ENCODE results near the gene LIX1.
"Not testable (repeated sequence)": the region's sequence is repeated elsewhere in the genome, so short reads cannot be mapped to it uniquely, and the experiment has no call there.

LIX1 gene

DNA sequence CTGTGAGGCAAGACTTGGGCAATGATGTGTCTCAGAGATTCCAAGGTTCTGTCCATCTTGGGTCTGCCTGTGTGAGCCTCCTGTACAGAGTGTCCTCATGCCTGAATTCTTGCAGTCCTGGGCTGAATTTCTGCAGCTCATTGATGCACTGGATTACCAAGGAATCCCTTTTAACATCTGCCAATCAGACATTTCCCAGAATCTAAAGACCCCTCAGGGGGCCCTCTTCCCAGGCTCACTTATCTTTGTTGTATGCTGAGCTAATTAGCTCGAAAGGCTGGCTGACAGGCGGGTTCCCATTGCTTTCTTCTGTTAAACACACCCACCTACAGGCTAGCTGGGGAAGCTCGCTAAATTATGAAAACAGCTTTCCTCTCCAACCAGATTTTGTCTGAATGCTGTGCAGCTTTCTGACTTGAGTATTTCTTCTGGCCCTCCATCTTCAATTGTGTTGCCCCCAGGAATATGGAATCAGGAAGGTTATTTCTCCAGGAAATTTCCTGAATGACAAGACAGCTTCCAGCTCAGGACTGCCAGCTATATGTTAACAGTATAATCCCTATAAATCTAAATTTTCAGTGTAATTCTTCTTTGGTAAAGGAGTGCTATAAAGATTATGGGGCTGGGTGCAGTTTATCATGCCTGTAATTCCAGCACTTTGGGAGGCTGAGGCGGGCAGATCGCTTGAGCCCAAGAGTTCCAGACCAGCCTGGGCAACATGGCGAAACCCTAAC is at the start of gene LIX1:
LIX1 (minus strand) TSS at position 91 of the 734 bp plus-strand sequence; CDS start at position 56, 35 bp downstream.
- peak; percentile 31 for DNase-seq

DNA sequence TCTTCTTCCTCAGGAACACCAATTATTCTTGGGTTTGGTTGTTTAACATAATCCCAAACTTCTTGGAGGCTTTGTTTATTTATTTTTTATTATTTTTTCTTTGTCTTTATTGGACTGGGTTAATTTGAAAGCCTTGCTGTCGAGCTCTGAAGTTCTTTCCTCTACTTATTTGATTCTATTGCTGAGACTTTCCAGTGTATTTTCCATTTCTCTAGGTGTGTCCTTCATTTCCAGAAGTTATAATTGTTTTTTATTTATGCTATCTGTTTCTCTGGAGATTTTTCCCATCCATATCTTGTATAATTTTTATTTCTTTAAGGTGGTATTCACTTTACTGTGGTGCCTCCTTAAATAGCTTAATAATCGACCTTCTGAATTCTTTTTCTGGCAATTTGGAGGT is 49.5 kb upstream of the LIX1 start:
- no peak for DNase-seq

DNA sequence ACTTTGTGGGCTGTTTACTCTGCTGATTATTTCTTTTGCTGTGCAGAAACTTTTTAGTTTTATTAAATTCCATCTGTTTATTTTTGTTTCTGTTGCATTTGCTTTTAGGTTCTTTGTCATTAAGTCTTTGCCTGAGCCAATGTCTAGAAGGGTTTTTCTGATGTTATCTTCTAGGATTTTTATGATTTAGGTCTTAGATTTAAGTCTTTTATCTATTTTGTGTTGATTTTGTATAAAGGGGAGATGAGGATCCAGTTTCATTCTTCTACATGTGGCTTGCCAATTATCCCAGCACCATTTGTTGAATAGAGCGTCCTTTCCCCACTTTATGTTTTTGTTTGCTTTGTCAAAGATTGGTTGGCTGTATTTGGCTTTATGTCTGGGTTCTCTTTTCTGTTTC is 47.1 kb upstream of the LIX1 start:
- not testable (repeated sequence) for DNase-seq

DNA sequence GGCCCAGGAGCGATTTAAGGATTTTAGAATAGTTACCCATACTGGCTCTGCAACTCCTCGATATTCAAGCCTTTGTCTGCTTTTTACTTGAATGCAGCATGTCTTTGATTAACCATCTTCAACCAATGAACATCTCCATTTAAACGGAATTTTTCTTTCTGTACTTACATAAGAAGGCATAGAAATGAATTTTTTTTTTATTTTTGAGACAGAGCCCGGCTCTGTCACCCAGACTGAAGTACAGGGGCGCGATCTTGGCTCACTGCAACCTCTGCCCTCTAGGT is 41.5 kb upstream of the LIX1 start:
- DNase-seq, result no peak

DNA sequence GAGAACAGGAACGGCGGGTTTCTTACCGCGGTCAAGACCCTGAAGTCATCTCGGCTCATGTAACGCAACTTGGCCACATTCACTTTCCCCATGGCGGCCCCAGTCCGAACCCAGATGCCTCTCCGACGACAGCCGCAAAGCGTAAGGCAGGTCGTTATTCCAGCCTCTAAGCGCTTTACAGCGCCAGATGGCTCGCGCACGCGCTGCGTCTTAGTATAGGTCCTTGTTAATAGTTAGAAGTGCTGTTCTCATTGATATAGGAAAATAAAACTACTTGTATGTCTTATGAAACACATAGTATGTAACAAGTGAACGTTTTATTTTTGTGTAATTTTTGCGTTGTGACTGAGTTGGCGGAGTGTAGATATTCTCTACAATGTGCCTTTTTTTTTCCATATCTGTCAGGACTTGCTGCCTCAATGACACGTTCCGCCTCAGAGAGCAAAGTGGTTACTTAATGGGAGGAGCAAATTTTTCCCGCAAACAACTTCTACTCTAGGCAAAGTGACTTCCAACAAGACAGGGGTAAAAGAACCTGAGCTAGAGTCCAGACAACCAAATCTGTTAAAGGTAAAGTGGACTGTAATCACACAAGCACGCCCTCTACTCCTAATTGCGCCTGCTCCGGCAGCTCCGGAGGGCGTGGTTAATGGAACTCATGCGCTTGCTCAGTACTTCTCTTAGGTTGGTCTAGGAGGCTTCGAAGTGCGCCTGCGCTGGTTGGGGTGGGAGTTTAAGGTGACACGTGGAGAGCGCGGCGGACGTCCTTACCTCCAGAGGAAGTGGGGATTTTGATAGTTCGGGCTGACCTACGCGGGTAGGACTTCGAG is 40.9 kb upstream of the LIX1 start, which contains the start of gene RIOK2:
RIOK2 (minus strand) TSS at position 148 of the 830 bp plus-strand sequence; CDS start at position 92, 56 bp downstream.
- DNase-seq, result peak; percentile 94

DNA sequence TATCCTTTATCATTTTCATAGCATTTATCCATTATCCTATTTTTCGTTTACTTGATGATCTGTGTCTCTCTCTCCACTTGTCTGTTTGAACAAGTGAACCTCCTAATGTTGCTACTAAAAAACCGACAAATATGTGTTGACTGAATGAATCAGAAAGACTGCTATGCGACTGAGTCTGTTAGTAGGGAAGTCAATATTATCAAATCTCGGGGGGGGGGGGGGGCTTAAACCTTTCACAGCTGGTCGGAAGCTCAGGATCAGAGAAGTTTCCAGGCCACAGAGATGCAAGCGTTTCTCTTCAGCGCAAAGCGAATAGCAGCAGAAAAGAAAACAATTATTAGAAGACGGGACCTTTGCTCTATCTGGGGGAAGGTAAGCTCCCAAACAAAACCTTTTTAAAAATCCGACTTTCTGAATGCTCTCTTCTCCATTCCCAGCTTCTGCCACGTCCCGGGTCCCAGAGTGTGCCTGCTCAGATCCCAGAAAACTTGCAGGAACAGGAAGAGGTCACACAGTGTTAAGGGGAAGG is 40.2 kb upstream of the LIX1 start:
- no peak for DNase-seq

DNA sequence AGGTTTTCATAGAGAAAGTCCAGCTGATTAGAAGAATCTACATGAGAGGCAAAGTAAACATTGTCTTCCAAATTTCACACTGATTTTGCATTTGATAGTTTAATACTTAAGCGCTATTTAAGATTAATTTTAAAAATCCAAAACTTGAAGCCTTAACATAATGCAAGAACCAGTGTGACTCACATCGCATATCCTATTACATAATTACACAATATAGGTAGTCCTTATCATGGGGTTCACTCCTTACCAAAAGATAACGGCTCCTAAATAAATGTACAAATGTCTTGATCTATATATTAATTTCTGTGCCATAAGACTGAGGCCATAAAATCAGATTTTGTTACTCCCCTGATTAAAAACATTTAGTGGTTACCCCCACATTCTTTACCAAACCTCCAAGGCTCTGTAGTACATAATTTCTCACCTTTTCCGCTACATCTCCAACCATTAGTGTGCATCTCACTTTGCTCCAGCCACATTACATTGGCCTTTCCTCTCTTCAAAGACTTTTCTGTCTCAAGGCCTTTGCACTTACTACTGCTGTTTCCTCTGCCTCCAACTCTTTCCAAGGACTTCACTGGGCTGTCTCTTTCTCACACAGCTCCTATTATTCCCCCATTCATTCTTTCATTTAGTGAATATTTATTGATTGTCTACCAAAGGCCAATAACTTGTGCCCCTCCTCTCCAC is 39.6 kb upstream of the LIX1 start:
- no peak for DNase-seq

DNA sequence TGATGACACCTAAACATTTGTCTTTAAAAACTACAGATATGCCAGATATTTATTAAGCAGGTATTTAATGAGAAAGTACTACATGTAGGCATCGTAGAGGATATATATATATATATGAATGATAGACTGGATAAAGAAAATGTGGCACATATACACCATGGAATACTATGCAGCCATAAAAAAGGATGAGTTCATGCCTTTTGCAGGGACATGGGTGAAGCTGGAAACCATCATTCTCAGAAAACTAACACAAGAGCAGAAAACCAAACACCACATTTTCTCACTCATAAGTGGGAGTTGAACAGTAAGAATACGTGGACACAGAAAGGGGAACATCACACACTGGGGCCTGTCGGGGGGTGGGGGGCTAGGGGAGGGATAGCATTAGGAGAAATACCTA is 37.0 kb upstream of the LIX1 start:
- not testable (repeated sequence) for DNase-seq

DNA sequence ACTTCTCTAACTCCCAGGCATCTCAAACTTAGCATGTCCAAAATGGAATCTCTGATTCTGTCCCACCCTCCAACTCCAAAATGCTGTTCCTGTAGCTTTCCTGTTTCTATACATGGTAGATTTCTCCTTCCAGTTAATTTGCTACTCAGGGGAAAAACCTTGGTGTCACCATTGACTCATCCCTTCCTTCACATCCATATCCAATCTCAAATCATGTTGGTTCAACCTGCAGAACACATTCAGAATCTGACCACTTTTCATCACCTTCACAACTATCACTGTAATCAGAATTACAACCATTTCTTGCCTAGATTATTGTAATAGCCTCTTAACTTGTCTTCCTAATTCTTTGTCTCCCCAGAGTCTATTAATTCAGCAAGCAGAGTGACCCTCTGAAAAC is 29.8 kb upstream of the LIX1 start:
- DNase-seq, result no peak

DNA sequence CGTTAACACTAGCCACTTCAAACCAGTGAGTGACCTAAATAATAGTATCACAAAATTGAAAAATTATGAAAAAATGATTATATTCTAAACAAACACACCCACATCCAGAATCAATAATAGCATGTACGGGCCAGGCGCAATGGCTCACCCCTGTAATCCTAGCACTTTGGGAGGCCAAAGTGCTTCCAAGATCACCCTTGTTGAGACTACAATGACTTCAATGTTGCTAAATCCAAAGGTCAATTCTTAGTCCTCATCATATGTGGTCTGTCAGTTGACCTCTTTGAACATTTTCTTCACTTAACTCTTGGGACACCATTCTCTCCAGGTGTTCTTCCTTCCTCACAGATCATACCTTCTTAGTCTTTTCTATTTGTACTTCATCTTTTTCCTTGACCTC is 29.3 kb upstream of the LIX1 start:
- no peak for DNase-seq

DNA sequence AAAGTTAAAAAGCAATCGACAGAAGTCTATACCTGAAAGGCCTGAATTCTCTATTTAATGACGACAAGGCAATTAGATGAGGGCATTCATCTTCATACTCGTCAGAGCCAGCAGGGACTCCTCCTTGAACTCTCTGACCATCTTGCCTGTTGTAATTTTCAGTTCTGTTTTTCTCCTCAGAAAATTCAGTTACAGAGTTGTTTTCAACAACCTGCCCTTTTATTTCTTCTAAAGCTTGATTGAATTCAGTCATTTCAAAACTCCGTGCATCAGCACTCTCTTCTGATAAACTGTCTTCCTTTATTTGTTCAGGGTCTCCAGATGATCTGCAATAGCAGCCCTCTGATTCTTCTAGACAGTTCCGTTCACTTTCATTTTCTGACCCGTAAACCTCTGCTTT is 25.0 kb upstream of the LIX1 start:
- no peak for DNase-seq

DNA sequence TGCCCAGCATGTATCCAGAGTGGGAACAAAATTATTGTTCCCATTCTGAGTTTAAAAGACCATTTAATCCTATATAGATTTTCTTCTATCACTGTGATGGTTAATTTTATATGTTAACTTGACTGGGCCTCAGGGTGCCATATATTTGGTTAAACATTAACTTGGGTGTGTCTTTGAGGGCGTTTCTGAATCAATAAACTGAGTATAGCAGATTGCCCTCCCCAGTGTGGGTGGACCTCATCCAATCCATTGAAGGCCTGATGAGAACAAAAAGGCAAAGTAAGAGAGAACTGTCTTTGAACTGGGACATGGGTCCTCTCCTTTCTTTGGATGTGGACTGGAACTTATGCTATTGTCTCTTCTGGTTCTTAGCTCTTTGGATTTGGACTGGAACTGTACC is 23.3 kb upstream of the LIX1 start:
- no peak for DNase-seq

DNA sequence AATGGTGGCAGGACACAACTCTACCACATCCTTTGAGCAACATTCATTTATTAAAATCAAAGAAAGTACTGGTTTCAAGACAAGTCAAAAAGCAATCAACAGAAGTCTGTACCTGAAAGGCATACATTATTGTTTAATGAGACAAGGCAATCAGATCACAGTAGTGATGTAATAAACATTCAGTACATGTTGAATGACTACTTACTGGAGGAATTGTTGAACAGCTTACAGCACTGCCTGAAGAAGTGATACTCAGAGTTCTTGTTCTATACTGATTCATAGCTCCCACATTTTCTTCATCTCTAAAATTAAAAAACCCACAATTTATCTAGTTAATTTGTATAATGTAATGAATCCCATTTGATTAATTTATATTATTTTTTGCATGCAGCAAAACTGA is 22.4 kb upstream of the LIX1 start:
- DNase-seq, result no peak

DNA sequence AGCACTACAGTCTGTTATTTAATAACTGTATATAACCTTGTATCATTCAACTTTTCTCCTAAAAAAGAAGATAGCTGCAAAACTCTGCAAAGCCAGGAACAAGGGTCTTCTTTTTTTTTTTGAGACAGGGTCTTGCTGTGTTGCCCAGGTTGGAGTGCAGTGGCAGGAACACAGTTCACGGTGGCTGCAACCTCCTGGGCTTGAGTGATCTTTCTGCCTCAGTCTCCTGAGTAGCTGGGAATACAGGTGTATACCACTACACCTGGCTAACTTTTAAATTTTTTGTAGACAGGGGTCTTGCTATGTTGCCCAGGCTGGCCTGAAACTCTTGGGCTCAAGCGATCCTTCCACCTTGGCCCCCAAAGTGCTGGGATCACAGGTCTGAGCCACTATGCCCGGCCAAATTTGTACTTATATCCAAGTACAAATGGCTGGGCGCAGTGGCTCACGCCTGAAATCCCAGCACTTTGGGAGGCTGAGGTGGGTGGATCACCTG is 21.4 kb upstream of the LIX1 start:
- no peak for DNase-seq

DNA sequence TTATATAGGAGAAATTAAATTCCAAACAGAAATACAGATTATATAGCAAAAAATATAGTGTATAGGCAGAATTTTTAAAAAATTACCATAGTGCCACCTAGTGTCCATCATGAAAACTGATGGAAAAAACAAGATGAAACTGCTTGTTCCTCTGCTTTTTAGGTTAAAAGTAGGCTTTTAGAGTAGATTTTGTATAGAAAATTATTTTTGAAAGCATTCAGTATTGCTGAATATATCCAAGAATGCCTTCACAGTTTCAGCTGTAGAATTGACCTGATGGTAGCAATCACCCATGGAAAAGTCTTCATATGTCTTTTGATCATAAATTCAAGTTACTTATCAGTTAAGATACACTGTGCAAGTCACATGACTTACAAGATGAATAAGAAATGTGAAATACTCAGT is 21.0 kb upstream of the LIX1 start:
- DNase-seq, result peak; percentile 45

DNA sequence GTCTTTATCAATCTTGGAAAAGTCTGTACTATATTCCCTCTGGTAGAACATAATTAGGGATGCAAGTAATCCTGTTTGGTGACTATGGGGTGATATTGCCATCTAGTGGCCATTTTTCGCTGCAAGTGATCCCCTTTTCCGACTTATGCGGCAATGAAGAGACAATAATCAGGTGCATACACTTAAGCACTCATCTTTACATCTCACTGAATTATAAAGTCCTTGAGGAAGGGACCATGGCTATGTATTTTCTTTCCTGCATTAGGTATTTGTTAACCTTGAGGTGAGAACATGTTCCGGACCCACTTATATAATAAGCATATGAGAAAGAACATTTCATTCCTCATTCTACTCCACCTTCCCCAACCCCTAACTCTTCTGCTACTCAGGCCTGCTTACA is 19.6 kb upstream of the LIX1 start:
- peak; percentile 70 for DNase-seq

DNA sequence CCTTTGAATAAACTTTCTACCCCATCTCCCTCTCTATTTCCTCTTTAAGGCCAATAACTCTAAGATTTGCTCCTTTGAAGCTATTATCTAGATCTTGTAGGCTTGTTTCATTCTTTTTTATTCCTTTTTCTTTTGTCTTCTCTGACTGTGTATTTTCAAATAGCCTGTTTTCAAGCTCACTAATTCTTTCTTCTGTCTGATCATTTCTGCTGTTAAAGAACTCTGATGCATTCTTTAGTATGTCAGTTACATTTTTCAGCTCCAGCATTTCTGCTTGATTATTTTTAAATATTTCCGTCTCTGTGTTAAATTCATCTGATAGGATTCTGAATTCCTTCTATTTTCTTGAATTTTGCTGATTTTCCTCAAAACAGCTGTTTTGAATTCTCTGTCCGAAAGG is 15.3 kb upstream of the LIX1 start:
- no peak for DNase-seq

DNA sequence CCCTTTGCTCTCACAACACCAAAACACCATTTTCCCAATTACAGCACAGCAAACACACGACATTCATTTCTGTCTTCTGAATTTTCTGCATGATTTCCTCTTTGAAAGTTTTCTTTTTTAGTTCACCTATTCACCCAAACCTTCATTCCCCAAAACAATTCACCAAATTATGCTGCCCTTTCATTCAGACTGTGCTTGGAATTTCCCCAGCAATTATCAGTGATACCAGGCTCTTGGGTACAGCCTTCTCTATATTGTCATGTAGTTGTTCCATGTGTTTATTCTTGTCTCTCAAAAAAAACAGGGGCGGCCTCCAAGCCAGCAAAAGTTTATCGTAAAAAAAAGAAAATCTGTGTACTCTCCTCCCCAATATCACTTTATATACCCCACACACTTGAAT is 9.0 kb upstream of the LIX1 start:
- DNase-seq, result no peak

DNA sequence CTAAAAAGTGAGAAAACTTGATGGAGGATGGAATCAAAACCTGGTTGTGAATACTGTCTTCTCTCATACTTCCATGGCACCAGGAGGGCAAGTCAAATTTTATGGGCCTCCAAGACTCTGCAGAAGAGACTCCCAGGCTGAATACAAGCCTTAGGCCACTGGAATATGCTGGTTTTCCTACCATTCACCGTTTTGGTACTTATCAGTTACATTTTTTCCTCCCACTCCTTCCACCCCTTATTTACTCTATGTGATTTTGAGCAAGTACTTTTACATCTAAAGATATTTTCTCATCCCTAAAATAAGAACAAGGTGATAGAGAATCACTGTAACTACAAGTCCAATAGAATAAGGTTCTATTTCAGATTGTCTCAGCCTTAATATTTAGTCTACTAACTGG is 8.0 kb upstream of the LIX1 start:
- DNase-seq, result no peak

DNA sequence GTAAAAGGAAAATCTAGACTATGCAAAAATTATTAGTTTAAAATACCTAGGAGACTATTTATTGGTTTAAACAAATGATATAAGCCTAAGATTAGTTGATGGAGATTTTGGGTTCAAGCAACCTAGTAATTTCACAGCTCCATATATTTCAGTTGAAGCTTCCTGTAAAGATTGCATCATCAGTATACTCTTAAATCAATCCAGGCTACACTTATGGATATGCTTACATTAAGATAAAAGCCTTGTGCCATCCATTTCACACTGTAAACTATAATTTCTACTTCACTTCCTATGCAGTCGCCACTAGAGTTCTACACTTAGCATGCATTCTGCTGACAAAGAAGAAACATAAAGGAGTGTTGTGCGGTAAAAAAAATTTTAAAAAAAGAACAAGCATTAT is 7.3 kb upstream of the LIX1 start:
- DNase-seq, result no peak

DNA sequence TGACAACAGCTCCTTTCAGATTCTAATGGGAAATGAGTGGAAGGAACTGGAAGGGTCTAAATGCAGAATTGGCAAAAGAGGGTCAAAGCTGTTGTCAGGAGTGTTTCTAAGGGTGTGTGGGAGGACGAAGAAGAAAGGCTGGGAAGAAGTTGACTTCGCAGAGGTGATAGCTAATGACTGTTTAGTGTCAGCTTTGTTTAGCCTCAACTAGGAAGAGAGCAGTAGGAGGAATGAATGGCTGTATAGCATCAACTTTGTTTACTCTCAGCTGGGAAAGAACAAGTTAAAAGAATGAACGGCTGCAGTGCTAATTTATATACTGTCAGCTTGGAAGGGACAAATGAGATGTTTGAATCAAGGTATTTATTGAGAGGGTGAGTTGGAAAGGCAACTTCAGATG is 5.9 kb upstream of the LIX1 start:
- DNase-seq, result no peak

DNA sequence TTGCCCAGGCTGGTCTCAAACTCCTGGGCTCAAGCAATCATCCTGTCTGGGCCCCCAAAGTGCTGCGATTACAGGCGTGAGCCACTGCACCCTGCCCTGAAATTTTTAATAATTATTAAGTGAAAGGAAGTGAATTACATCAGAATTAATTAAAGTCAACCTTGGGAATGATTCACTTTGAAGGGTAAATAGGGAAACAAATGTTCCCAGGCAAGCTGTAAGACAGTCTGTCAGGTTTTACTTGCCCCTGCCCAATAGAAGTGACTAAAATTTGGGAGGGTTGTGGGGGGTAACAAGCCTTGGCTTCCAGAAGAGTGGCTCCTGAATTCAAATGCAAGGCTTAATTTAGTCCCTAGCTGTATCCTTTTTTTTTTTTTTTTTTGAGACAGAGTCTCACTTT is 1.3 kb upstream of the LIX1 start:
- DNase-seq, result no peak

DNA sequence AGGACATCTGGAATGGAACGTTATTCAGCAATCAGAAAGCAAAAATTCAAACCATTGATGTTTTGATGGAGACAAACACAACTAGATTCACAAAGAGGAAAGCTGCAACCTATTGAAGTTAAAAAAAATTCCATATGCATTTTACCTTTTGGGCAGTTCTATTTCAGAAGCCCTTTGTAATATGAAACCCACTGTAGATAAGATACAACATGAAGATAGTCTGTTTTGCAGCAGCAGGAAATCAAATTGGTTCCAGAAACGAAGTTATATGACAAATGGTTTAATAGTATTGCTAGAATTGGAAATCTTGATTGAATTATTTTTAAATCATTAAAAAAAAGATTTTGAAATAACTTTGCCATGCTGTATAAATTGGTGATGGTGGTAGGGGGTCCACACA is 872 bp downstream of the LIX1 start:
- DNase-seq, result no peak

DNA sequence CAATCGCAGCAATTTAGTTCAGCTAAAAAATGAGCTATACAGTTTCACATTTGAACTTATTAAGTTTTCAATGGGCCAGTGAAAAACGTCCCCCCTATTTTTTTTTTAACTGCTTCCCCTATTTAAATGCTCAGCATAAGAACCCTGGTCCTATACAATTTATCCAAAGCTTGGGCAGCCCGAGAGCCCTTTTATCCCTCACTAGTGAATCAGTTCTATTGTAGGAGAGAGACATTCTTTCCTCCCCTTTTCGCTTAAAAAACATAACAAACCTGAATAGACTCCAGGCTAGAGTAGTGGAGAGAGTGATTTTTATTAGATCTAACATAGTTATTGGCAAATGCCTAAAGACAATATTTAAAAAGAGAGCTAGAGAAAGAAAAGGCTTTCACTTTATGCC is 1.4 kb downstream of the LIX1 start:
- no peak for DNase-seq

Measured in CD4-positive, alpha-beta T cell treated with Interleukin-12 subunit alpha and Interleukin-12 subunit beta, for 1 hour (primary cell).